ENCODE data around the gene SLC35E3.

Gene SLC35E3

GRCh38 chr12:68784015-68784414 lies 38.0 kb downstream of the SLC35E3 start:
- in situ Hi-C loops (cut with HindIII; ENCODE audit: low sequenced_read_pairs), result no loop called here
- no peak for DNase-seq (ENCODE audit: low read depth)
- TF ChIP-seq CTCF (IDR thresholded peaks at IDR 0.05; ENCODE audit: low read depth, low read length, missing control alignments), result no peak
- no peak overlapping the region for H3K4me3 ChIP-seq (ENCODE audit: low read depth, low read length)

GRCh38 chr12:68785358-68785757 lies 39.4 kb downstream of the SLC35E3 start:
- no peak for DNase-seq (ENCODE audit: low read depth)
- in situ Hi-C loops (cut with HindIII; ENCODE audit: low sequenced_read_pairs), result no loop called here
- no peak overlapping the region for H3K4me3 ChIP-seq (ENCODE audit: low read depth, low read length)
- TF ChIP-seq CTCF (IDR thresholded peaks at IDR 0.05; ENCODE audit: low read depth, low read length, missing control alignments), result no peak

- H3K4me3 ChIP-seq (ENCODE audit: low read depth, low read length), result no peak overlapping the region
- TF ChIP-seq CTCF (IDR thresholded peaks at IDR 0.05; ENCODE audit: low read depth, low read length, missing control alignments), result no peak
- DNase-seq (ENCODE audit: low read depth), result no peak
- in situ Hi-C loops (cut with HindIII; ENCODE audit: low sequenced_read_pairs), result no loop called here
These were observed 39.8 kb downstream of the SLC35E3 start for GRCh38 chr12:68785823-68786222.

- no peak for DNase-seq (ENCODE audit: low read depth)
- no peak overlapping the region for H3K4me3 ChIP-seq (ENCODE audit: low read depth, low read length)
- TF ChIP-seq CTCF (IDR thresholded peaks at IDR 0.05; ENCODE audit: low read depth, low read length, missing control alignments), result no peak
- in situ Hi-C loops (cut with HindIII; ENCODE audit: low sequenced_read_pairs), result no loop called here
These were observed 41.0 kb downstream of the SLC35E3 start for GRCh38 chr12:68786929-68787328.

GRCh38 chr12:68788554-68789143 lies 42.7 kb downstream of the SLC35E3 start:
- no peak for DNase-seq (ENCODE audit: low read depth)

GRCh38 chr12:68789144-68789878 lies 43.3 kb downstream of the SLC35E3 start:
- no peak for DNase-seq (ENCODE audit: low read depth)
- no peak for TF ChIP-seq CTCF (IDR thresholded peaks at IDR 0.05; ENCODE audit: low read depth, low read length, missing control alignments)
- in situ Hi-C loops (cut with HindIII; ENCODE audit: low sequenced_read_pairs), result no loop called here
- H3K4me3 ChIP-seq (ENCODE audit: low read depth, low read length), result no peak overlapping the region

More at GRCh38 chr12:68788554-68789143, 42.7 kb downstream of the SLC35E3 start:
- H3K4me3 ChIP-seq (ENCODE audit: low read depth, low read length), result no peak overlapping the region
- no peak for TF ChIP-seq CTCF (IDR thresholded peaks at IDR 0.05; ENCODE audit: low read depth, low read length, missing control alignments)
- in situ Hi-C loops (cut with HindIII; ENCODE audit: low sequenced_read_pairs), result no loop called here

All from astrocyte of the cerebellum (primary cell).